Prostate gland (tissue), 2 donors: ENCODE data around the gene RHPN2.
"Not testable (repeated sequence)": the region's sequence is repeated elsewhere in the genome, so short reads cannot be mapped to it uniquely, and the experiment has no call there.

Source experiments
- POLR2A ChIP-seq: fragments of 450-650 bp; IDR thresholded peaks from one replicate; pipeline ENCODE4 v1.6.1; 2016; ENCODE audit warnings: antibody characterized with exemption, mild to moderate bottlenecking
- POLR2AphosphoS5 ChIP-seq: sonication (generic); formaldehyde crosslinking; IDR thresholded peaks from one replicate; pipeline ENCODE4 v1.6.1; 2017; ENCODE audit warnings: antibody characterized with exemption
- TF ChIP-seq, protein P1 (sequence below), 4 experiments: fragments of 200-600 bp in 2 of 4; fragments of 450-650 bp in 2 of 4; sonication (generic) in 2 of 4; IDR thresholded peaks; 1 replicate in 3 of 4; 2 replicates in 1 of 4; pipeline ENCODE4 v1.5.1; 2016 to 2019; ENCODE audit warnings: antibody characterized with exemption in 4 of 4, mild to moderate bottlenecking in 2 of 4, moderate library complexity in 2 of 4

DNA sequence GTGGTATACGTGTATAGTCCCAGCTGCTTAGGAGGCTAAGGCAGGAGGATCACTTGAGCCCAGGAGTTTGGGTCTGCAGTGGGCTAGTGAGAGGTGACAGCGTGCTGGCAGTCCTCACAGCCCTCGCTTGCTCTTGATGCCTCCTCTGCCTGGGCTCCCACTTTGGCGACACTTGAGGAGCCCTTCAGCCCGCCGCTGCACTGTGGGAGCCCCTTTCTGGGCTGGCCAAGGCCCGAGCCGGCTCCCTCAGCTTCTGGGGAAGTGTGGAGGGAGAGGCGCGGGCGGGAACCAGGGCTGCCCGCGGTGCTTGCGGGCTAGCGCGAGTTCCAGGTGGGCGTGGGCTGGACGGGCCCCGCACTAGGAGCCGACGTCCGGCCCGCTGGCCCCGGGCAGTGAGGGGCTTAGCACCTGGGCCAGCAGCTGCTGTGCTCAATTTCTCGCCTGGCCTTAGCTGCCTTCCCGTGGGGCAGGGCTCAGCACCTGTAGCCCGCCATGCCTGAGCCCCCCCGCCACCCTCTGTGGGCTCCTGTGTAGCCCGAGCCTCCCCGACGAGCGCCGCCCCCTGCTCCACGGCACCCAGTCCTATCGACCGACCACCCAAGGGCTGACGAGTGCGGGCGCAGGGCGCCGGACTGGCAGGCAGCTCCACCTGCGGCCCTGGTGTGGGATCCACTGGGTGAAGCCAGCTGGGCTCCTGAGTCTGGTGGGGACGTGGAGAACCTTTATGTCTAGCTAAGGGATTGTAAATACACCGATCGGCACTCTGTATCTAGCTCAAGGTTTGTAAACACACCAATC is 28.1 kb downstream of the RHPN2 start:
- TF ChIP-seq, protein P1, sequence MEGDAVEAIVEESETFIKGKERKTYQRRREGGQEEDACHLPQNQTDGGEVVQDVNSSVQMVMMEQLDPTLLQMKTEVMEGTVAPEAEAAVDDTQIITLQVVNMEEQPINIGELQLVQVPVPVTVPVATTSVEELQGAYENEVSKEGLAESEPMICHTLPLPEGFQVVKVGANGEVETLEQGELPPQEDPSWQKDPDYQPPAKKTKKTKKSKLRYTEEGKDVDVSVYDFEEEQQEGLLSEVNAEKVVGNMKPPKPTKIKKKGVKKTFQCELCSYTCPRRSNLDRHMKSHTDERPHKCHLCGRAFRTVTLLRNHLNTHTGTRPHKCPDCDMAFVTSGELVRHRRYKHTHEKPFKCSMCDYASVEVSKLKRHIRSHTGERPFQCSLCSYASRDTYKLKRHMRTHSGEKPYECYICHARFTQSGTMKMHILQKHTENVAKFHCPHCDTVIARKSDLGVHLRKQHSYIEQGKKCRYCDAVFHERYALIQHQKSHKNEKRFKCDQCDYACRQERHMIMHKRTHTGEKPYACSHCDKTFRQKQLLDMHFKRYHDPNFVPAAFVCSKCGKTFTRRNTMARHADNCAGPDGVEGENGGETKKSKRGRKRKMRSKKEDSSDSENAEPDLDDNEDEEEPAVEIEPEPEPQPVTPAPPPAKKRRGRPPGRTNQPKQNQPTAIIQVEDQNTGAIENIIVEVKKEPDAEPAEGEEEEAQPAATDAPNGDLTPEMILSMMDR (IDR thresholded peaks at IDR 0.05): not testable (repeated sequence)
- not testable (repeated sequence) for TF ChIP-seq POLR2A, POLR2AphosphoS5
